Gastrocnemius medialis (tissue), 4 donors: ENCODE results near the gene CHCHD6. TPM values are rescaled to one million over a fixed set of nuclear protein-coding genes. Genes with fewer than 3 reads are reported as not detected.

Source experiments
- ATAC-seq, 2 donors: fragments of 150-250 bp; one replicate each; pipeline ENCODE4 v1.9.1; 2016
- DNase-seq, 2 donors: peaks; one replicate each; pipeline ENCODE4 v3.0.0-alpha.2; 2019
- H3K27ac ChIP-seq, 4 donors: fragments of 200-600 bp; sonication (generic); 1 replicate in 1 of 4; 2 replicates in 3 of 4; pipeline ENCODE4 v1.5.1; 2016 to 2018; ENCODE audit warnings: mild to moderate bottlenecking in 2 of 4, moderate library complexity in 1 of 4
- H3K27me3 ChIP-seq, 3 donors: fragments of 200-600 bp; sonication (generic) in 2 of 3; 1 replicate in 1 of 3; 2 replicates in 2 of 3; pipeline versions ENCODE4 v1.5.1 to v1.6.0; 2016 to 2019; ENCODE audit warnings: mild to moderate bottlenecking in 1 of 3, moderate library complexity in 1 of 3
- H3K36me3 ChIP-seq, 2 donors: fragments of 200-600 bp; sonication (generic) in 1 of 2; one replicate each; pipeline ENCODE4 v1.5.1; 2017 to 2018
- H3K4me1 ChIP-seq, 2 donors: fragments of 200-600 bp; sonication (generic) in 1 of 2; one replicate each; pipeline ENCODE4 v1.5.1; 2016 to 2017; ENCODE audit warnings: mild to moderate bottlenecking in 2 of 2
- H3K4me3 ChIP-seq, 4 donors: fragments of 200-600 bp; sonication (generic) in 3 of 4; 1 replicate in 1 of 4; 2 replicates in 3 of 4; pipeline ENCODE4 v1.5.1; 2016 to 2019; ENCODE audit warnings: mild to moderate bottlenecking in 2 of 4
- H3K9me3 ChIP-seq, 3 donors: fragments of 200-600 bp; sonication (generic) in 2 of 3; 1 replicate in 1 of 3; 2 replicates in 2 of 3; pipeline ENCODE4 v1.5.1; 2016 to 2019
- CTCF ChIP-seq, 5 experiments: fragments of 450-650 bp in 3 of 5; fragments of 200-600 bp in 2 of 5; sonication (generic) in 2 of 5; IDR thresholded peaks in 4 of 5; conservative IDR thresholded peaks in 1 of 5; 1 replicate in 4 of 5; 2 replicates in 1 of 5; pipeline ENCODE4 v1.5.1; 2016 to 2019; ENCODE audit warnings: antibody characterized with exemption in 5 of 5, mild to moderate bottlenecking in 3 of 5, moderate library complexity in 3 of 5
- POLR2A ChIP-seq, 2 donors: fragments of 450-650 bp; IDR thresholded peaks; one replicate each; pipeline ENCODE4 v1.6.1; 2017; ENCODE audit warnings: antibody characterized with exemption in 2 of 2, mild to moderate bottlenecking in 2 of 2, moderate library complexity in 2 of 2
- in situ Hi-C, 4 donors: fragments of 200-750 bp; cut with MboI; loops; one replicate each; pipeline versions ENCODE4 v1.15.0 to v1.8.0; 2017; ENCODE audit warnings: low sequenced_read_pairs in 4 of 4
- intact Hi-C: fragments of 100-400 bp; cut with DNase I; formaldehyde crosslinking; loops from one replicate; pipeline ENCODE4 v1.15.1; 2023; ENCODE audit warnings: low total_unique reads
- total RNA-seq, 4 donors: library from RNA; depleted of rRNA; stranded (reverse); fragments of >200 nt; gene quantifications; one replicate each; pipeline versions ENCODE4 v1.1.0 to v1.2.3, GENCODE V29; 2016

The CHCHD6 gene
- total RNA-seq, 4 donors from 2014 or later = 2.7 to 4.2 (median 3.4) TPM

GRCh38 chr3:126988451-126989021, 284.5 kb downstream of the CHCHD6 start:
- in situ Hi-C loops (no loop called here), intact Hi-C loops (loop anchor here (10.0 kb wide), 3 partner anchors 176 to 556 kb away; no protein-coding TSS in a partner anchor)
- Histone ChIP-seq H3K36me3 (peaks cover 0 to 10% of the 10 kb centered on the region in 2 donors), H3K27ac (no peak overlapping the region), H3K27me3 (no peaks in the 10 kb centered on the region), H3K4me1 (peaks cover 22 to 35% of the 10 kb centered on the region in 2 donors), H3K9me3 (no peaks in the 10 kb centered on the region), H3K4me3 (no peak overlapping the region)
- no peak for DNase-seq
- TF ChIP-seq POLR2A (IDR thresholded peaks at IDR 0.05) (no peak), CTCF (IDR thresholded peaks at IDR 0.05 in 4 of 5, conservative IDR thresholded peaks at IDR 0.05 in 1 of 5) (no peak)
- ATAC-seq = no peak

GRCh38 chr3:126989316-126990023, 285.4 kb downstream of the CHCHD6 start:
- Histone ChIP-seq H3K27ac (no peak overlapping the region), H3K36me3 (peaks cover 0 to 10% of the 10 kb centered on the region in 2 donors), H3K4me1 (peaks cover 26 to 36% of the 10 kb centered on the region in 2 donors), H3K4me3 (no peak overlapping the region), H3K9me3 (no peaks in the 10 kb centered on the region), H3K27me3 (no peaks in the 10 kb centered on the region)
- DNase-seq (no peak), ATAC-seq (no peak)
- in situ Hi-C loops = no loop called here
- TF ChIP-seq POLR2A (IDR thresholded peaks at IDR 0.05) = no peak
- TF ChIP-seq CTCF (IDR thresholded peaks at IDR 0.05 in 4 of 5, conservative IDR thresholded peaks at IDR 0.05 in 1 of 5) = no peak
- intact Hi-C loops = loop anchor here (10.0 kb wide), 3 partner anchors 175 to 555 kb away; no protein-coding TSS in a partner anchor

GRCh38 chr3:126990024-126990700, 286.1 kb downstream of the CHCHD6 start:
- Histone ChIP-seq H3K9me3 (no peaks in the 10 kb centered on the region), H3K4me1 (peaks cover 31 to 39% of the 10 kb centered on the region in 2 donors), H3K36me3 (peaks cover 0 to 10% of the 10 kb centered on the region in 2 donors), H3K4me3 (no peak overlapping the region), H3K27ac (no peak overlapping the region), H3K27me3 (no peaks in the 10 kb centered on the region)
- in situ Hi-C loops = no loop called here
- ATAC-seq = no peak
- TF ChIP-seq POLR2A (IDR thresholded peaks at IDR 0.05) (no peak), CTCF (IDR thresholded peaks at IDR 0.05 in 4 of 5, conservative IDR thresholded peaks at IDR 0.05 in 1 of 5) (no peak)
- DNase-seq = no peak
- intact Hi-C loops = no loop called here

- Histone ChIP-seq H3K36me3 (peaks cover 0 to 10% of the 10 kb centered on the region in 2 donors), H3K27me3 (no peaks in the 10 kb centered on the region), H3K4me1 (peaks cover 31 to 41% of the 10 kb centered on the region in 2 donors), H3K9me3 (no peaks in the 10 kb centered on the region), H3K27ac (no peak overlapping the region), H3K4me3 (no peak overlapping the region)
- no peak for TF ChIP-seq POLR2A (IDR thresholded peaks at IDR 0.05)
- TF ChIP-seq CTCF (IDR thresholded peaks at IDR 0.05 in 4 of 5, conservative IDR thresholded peaks at IDR 0.05 in 1 of 5) = no peak
- in situ Hi-C loops = no loop called here
- DNase-seq (no peak), ATAC-seq (no peak)
- intact Hi-C loops = no loop called here
Measured at GRCh38 chr3:126990890-126991289, 286.9 kb downstream of the CHCHD6 start.
